Glomerular endothelial cell (primary cell): ENCODE data around the gene ARL8A. TPM values are rescaled to one million over a fixed set of nuclear protein-coding genes. Genes with fewer than 3 reads are reported as not detected.
"Not testable (repeated sequence)": the region's sequence is repeated elsewhere in the genome, so short reads cannot be mapped to it uniquely, and the experiment has no call there.

Experiments
- DNase-seq: peaks from one replicate; pipeline ENCODE4 v3.0.0-alpha.2; 2011; ENCODE audit warnings: low read depth, low spot score; ENCODE audit errors: extremely low read depth
- total RNA-seq: library from RNA; depleted of rRNA; stranded (reverse); fragments of >200 nt; gene quantifications from 2 replicates; pipeline ENCODE4 v1.2.3, GENCODE V29; 2015

Gene ARL8A
- total RNA-seq, 1 donor from 2014 or later = 68.8 TPM

- DNase-seq = no peak
Observed at GRCh38 chr1:202143768-202144401, 652 bp downstream of the ARL8A start.

GRCh38 chr1:202143011-202143767 lies 1.3 kb downstream of the ARL8A start:
- DNase-seq = no peak

GRCh38 chr1:202141468-202141867 lies 3.1 kb downstream of the ARL8A start:
- DNase-seq = not testable (repeated sequence)

GRCh38 chr1:202140833-202141232 lies 3.7 kb downstream of the ARL8A start:
- no peak for DNase-seq

- no peak for DNase-seq
Observed at GRCh38 chr1:202135221-202135721, 9.3 kb downstream of the ARL8A start.

GRCh38 chr1:202134645-202135172 lies 9.8 kb downstream of the ARL8A start:
- no peak for DNase-seq

GRCh38 chr1:202133989-202134388 lies 10.5 kb downstream of the ARL8A start:
- DNase-seq = no peak

- DNase-seq = no peak
Observed at GRCh38 chr1:202133496-202133895, 11.0 kb downstream of the ARL8A start.

- no peak for DNase-seq
Observed at GRCh38 chr1:202133001-202133400, 11.5 kb downstream of the ARL8A start.

GRCh38 chr1:202131956-202132821 lies 12.3 kb downstream of the ARL8A start:
- DNase-seq = no peak

GRCh38 chr1:202130816-202131522 lies 13.6 kb downstream of the ARL8A start:
- DNase-seq = no peak

GRCh38 chr1:202130297-202130721 lies 14.2 kb downstream of the ARL8A start:
- no peak for DNase-seq

- no peak for DNase-seq
Observed at GRCh38 chr1:202129453-202130296, 14.9 kb downstream of the ARL8A start.

GRCh38 chr1:202127836-202128622 lies 16.5 kb downstream of the ARL8A start:
- DNase-seq = no peak

- DNase-seq = no peak
Observed at GRCh38 chr1:202127061-202127460, 17.5 kb downstream of the ARL8A start.

- no peak for DNase-seq
Observed at GRCh38 chr1:202126426-202126825, 18.1 kb downstream of the ARL8A start.

- DNase-seq = no peak
Observed at GRCh38 chr1:202125611-202126010, 18.9 kb downstream of the ARL8A start.

- DNase-seq = no peak
Observed at GRCh38 chr1:202124142-202124541, 20.4 kb downstream of the ARL8A start.
